Muscle layer of duodenum (tissue), 2 donors: ENCODE data around the gene BTBD8.
A peak's percentile ranks its signal among the peaks of the same experiment; 100 is the strongest.
"Not testable (repeated sequence)": the region's sequence is repeated elsewhere in the genome, so short reads cannot be mapped to it uniquely, and the experiment has no call there.

ENCODE experiments used
- H3K27ac ChIP-seq: one replicate; pipeline ENCODE4 v1.7.0; 2013; ENCODE audit warnings: mild to moderate bottlenecking, low read length
- H3K27me3 ChIP-seq: one replicate; pipeline ENCODE4 v1.7.0; 2013; ENCODE audit warnings: low read depth, mild to moderate bottlenecking, control low read depth, low read length
- H3K36me3 ChIP-seq, 2 donors: one replicate each; pipeline ENCODE4 v1.7.0; 2013; ENCODE audit warnings: low read length in 2 of 2, control low read depth in 1 of 2, mild to moderate bottlenecking in 1 of 2; ENCODE audit not compliant: insufficient read depth in 2 of 2, control insufficient read depth in 1 of 2
- H3K4me1 ChIP-seq, 2 donors: one replicate each; pipeline ENCODE4 v1.7.0; 2013; ENCODE audit warnings: low read length in 2 of 2, mild to moderate bottlenecking in 2 of 2, control low read depth in 1 of 2, moderate library complexity in 1 of 2; ENCODE audit not compliant: insufficient read depth in 2 of 2, control insufficient read depth in 1 of 2
- H3K4me3 ChIP-seq, 2 donors: one replicate each; pipeline ENCODE4 v1.7.0; 2013; ENCODE audit warnings: low read length in 2 of 2, low read depth in 1 of 2, mild to moderate bottlenecking in 1 of 2
- H3K9me3 ChIP-seq, 2 donors: one replicate each; pipeline ENCODE4 v1.7.0; 2013; ENCODE audit warnings: low read length in 2 of 2, control low read depth in 1 of 2, mild to moderate bottlenecking in 1 of 2; ENCODE audit not compliant: control insufficient read depth in 1 of 2
- donor health status: healthy.

Gene BTBD8

DNA sequence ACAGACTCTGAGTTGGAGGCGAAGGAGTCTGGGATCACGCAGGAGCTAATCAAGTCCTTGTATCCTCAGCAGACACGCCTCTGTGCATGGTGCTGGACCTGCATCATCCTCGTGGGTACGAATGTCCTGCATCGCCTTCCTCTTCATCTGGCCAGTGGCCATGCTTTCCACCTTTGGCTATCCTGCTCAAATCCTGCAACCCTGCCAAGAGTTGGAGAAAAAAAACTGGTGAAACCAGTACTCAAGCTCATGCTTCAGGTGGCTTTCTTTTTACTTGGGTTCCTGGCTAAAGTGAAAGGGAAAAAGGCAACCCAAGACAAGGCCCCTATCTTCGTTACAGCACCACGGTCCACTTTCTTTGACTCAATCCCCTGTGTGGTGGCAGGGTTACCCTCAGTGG, 13.8 kb upstream of the BTBD8 start:
- Histone ChIP-seq H3K27ac (no peak overlapping the region), H3K36me3 (no peaks in the 10 kb centered on the region), H3K9me3 (no peaks in the 10 kb centered on the region), H3K4me1 (no peaks in the 10 kb centered on the region), H3K4me3 (no peak overlapping the region), H3K27me3 (no peaks in the 10 kb centered on the region)

DNA sequence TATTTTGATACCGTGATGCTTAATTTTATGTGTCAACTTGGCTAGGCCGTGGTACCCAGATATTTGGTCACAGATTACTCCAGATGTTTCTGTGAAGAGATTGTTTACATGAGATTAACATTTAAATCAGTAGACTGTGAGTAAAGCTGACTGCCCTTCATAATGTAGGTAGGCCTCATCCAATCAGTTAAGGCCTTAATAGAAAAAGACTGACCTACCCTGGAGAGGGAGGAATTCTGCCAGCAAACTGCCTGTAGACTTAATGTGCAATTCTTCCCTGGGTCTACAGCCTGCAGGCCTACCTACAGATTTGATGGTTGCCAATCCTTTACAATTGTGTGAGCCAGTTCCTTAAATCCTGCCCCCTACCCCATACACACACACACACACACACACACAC, 9.3 kb upstream of the BTBD8 start:
- no peaks in the 10 kb centered on the region for H3K9me3 ChIP-seq

DNA sequence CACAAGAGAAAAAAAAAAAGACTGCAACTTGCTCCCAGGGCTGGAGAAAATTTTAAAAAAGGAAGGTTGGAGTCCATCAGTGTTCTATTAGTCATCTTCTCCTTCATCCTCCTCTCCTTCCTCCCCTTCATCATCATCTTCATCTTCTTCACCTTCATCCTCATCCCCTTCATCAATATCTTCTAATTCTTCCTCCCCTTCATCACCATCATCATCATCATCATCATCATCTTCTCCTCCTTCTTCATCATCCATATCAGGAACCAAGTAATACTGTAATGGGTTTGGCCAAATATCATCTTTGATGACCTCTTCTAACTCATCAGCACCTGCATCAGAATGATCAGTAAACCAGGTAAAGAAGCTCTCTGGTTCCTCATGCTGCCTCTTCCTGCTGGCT, 5.7 kb upstream of the BTBD8 start:
- not testable (repeated sequence) for H3K4me3 ChIP-seq, H3K4me1 ChIP-seq, H3K36me3 ChIP-seq, H3K27me3 ChIP-seq, H3K9me3 ChIP-seq, H3K27ac ChIP-seq

More for the DNA sequence above, 9.3 kb upstream of the BTBD8 start:
- Histone ChIP-seq H3K36me3 (no peaks in the 10 kb centered on the region), H3K4me1 (no peaks in the 10 kb centered on the region), H3K4me3 (no peak overlapping the region), H3K27ac (no peak overlapping the region), H3K27me3 (no peaks in the 10 kb centered on the region)

DNA sequence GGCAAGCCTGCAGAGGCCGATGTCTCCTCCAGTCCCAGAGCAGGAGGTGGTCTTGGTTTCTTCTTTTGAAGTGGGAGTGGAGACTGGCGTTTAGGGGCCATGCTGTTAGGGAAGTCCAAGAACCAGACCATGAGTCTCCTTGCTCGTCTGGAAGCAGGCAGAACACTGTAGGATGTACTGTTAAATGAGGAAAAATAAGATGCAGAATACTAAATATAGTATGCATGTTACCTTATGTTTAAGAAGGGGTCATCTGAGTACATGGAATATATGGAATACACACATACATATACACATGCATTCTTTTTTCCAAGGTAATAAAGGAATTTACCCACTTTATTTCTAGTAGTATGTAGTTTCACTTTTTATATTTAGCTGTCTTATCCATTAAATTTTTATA, 4.8 kb upstream of the BTBD8 start, which contains the start of gene SETSIP:
Gene SETSIP (minus strand): TSS at position 101 of the 400 bp plus-strand sequence. CDS start 0 bp downstream, at position 101.
- Histone ChIP-seq H3K4me3 (no peak within 1 kb of the TSS), H3K27ac (no peak within 1 kb of the TSS), H3K36me3 (no peaks in the 10 kb centered on the region), H3K27me3 (no peaks in the 10 kb centered on the region), H3K4me1 (no peaks in the 10 kb centered on the region), H3K9me3 (no peaks in the 10 kb centered on the region)

DNA sequence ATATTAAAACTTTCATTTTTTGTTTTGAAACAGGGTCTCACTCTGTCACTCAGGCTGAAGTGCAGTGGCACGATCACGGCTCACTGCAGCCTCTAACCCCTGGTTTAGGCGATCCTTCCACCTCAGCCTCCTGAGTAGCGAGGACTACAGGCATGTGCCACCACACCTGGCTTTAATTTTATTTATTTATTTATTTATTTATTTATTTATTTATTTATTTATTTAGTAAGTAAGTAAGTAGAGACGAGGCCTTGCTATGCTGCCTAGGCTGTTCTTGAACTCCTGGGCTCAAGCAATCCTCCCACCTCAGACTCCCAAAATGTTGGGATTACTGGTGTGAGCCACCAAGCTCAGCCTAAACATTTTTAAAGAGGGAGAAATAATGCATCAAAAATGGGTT, 3.8 kb upstream of the BTBD8 start:
- Histone ChIP-seq H3K4me3 (no peak overlapping the region), H3K27me3 (no peaks in the 10 kb centered on the region), H3K27ac (no peak overlapping the region), H3K9me3 (no peaks in the 10 kb centered on the region), H3K36me3 (no peaks in the 10 kb centered on the region), H3K4me1 (peaks cover 0 to 4% of the 10 kb centered on the region in 2 donors)

DNA sequence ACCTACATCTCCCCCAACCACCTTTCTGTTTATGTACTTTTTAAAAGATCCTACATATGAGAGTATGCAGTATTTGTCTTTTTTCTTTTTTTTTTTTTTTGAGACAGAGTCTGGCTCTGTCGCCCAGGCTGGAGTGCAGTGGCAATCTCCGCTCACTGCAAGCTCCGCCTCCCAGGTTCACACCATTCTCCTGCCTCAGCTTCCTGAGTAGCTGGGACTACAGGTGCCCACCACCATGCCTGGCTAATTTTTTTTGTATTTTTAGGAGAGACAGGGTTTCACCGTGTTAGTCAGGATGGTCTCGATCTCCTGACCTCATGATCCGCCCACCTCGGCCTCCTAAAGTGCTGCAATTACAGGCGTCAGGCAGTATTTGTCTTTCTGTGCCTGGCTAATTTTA, 2.1 kb upstream of the BTBD8 start:
- H3K4me3 ChIP-seq, H3K27me3 ChIP-seq, H3K9me3 ChIP-seq, H3K27ac ChIP-seq, H3K4me1 ChIP-seq, H3K36me3 ChIP-seq: not testable (repeated sequence)

DNA sequence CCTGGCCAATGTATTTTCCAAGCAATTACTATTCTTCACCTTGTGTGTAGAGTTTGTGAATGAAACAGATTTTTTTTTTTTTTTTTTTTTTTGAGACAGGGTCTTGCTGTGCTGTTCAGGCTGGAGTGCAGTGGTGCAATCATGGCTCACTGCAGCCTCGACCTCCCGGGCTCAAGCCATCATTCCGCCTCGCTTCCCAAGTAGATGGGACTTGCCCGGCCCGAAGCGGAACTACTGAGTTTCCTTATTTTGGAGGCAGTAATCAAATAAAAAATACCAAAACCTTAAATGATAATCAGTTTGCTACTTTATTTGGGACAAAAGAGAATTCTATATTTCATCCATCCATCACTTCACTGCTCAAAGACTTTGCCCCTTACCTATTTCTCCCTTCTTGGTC, 704 bp upstream of the BTBD8 start:
- H3K9me3 ChIP-seq: peaks cover 0 to 3% of the 10 kb centered on the region in 2 donors
- no peak overlapping the region for H3K27ac ChIP-seq
- H3K4me1 ChIP-seq: peaks cover 0 to 4% of the 10 kb centered on the region in 2 donors
- H3K4me3 ChIP-seq: peak overlapping the region; percentile 88 to 95
- no peaks in the 10 kb centered on the region for H3K27me3 ChIP-seq
- H3K36me3 ChIP-seq: peaks cover 0 to 3% of the 10 kb centered on the region in 2 donors

DNA sequence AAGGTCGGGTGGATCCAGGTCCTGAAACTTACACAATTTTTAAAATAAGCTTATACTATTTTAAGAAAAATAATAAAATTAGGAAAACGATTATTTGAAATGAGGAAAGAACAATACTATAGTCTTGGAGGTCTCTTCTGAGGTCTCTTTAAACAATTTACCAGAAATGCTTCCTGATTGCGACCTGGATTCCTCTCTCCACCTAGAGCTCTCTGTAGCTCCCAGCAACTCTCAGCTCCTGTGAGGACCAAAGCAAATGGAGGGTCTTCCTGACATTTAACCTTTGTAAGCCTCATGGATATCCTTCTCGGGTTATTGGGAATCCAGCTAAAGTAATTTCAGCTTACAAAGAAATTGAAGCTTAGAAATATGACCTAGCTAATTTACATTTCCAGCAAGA, 886 bp downstream of the BTBD8 start:
- peak overlapping the region; percentile 88 to 95 for H3K4me3 ChIP-seq
- H3K27me3 ChIP-seq: no peaks in the 10 kb centered on the region
- H3K4me1 ChIP-seq: peaks cover 0 to 4% of the 10 kb centered on the region in 2 donors
- H3K36me3 ChIP-seq: peaks cover 0 to 14% of the 10 kb centered on the region in 2 donors
- H3K27ac ChIP-seq: peak overlapping the region; percentile 71
- H3K9me3 ChIP-seq: peaks cover 0 to 18% of the 10 kb centered on the region in 2 donors

DNA sequence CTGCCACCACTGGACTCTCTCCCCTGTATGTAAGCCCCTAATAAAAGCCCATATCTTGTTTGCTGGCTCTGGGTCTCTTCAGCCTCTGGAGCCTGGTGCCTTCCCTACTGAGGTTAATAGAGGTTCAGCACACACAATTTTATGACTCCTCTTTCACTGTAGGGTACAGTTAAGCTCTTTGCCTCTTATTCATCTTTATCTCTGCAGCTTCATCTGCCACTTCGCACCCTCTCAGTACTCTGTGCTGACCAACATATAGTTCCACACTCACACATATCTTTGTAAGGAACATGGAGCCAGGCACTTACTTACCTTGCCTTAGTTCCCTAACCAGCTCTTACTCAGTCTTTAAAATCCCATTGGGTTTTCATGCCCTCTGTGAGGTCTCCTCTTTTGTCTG, 4.5 kb downstream of the BTBD8 start:
- peaks cover 0 to 17% of the 10 kb centered on the region in 2 donors for H3K36me3 ChIP-seq
- H3K27me3 ChIP-seq: no peaks in the 10 kb centered on the region
- H3K4me1 ChIP-seq: peaks cover 0 to 4% of the 10 kb centered on the region in 2 donors
- no peak overlapping the region for H3K4me3 ChIP-seq
- H3K27ac ChIP-seq: no peak overlapping the region
- peaks cover 5 to 21% of the 10 kb centered on the region in 2 donors for H3K9me3 ChIP-seq

DNA sequence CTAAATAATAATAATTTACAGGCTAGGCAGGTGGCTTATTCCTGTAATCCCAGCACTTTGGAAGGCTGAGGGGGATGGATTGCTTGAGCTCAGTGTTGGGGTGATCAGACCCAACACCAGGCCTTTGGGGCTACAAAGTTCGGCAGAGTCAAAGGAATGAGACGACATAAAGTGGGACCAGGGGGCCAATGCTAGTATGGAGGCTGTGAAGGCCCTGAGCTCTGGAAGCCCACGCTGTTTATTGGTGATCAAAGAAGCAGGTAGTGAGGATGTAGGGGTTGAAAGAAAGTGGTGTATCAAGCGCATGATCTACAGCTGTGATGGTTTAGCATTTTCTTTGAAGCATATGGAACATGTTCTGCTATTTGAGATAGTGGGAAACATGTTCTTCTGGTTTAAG, 5.6 kb downstream of the BTBD8 start:
- H3K27me3 ChIP-seq: no peaks in the 10 kb centered on the region
- H3K4me3 ChIP-seq: peak overlapping the region in 1 of 2 donors; percentile 17
- peaks cover 5 to 21% of the 10 kb centered on the region in 2 donors for H3K9me3 ChIP-seq
- no peak overlapping the region for H3K27ac ChIP-seq
- peaks cover 0 to 4% of the 10 kb centered on the region in 2 donors for H3K4me1 ChIP-seq
- peaks cover 0 to 17% of the 10 kb centered on the region in 2 donors for H3K36me3 ChIP-seq

DNA sequence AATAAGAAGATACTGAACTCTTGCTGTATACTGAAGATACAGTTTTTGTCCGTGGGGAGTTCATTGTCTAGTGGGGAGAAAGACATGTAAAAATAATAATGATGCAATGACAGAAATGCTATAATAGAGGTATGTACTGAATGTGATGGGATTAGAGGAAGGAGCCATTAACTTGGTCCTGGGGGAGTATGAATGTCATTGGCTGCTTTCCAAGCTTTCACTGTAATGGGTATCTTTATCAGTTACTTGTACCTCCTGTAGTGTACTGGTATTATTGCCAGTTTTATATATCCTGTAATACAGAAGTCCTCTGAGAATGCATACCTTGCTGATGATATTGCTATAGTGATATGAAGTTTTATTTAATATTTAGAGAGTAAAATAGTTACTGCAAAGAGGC, 7.4 kb downstream of the BTBD8 start:
- no peak overlapping the region for H3K4me3 ChIP-seq
- H3K4me1 ChIP-seq: no peaks in the 10 kb centered on the region
- H3K27me3 ChIP-seq: no peaks in the 10 kb centered on the region
- peaks cover 0 to 17% of the 10 kb centered on the region in 2 donors for H3K36me3 ChIP-seq
- peaks cover 5 to 21% of the 10 kb centered on the region in 2 donors for H3K9me3 ChIP-seq
- H3K27ac ChIP-seq: no peak overlapping the region

DNA sequence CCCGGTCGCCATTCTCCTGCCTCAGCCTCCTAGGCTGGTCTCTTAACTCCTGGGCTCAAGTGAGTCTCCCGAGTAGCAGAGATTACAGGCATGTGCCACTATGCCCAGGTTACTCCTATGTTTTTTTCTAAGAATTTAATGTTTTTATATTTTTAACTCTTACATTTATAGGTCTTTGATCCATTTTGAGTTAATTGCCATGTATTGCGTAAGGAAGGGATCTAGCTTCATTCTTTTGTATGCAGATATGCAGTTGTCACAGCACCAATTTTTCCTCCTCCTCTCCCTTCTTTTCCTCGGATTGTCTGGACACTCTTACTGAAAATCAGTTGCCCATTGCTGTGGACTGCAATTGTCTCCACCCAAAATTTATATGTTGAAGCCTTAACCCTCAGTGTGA, 11.5 kb downstream of the BTBD8 start:
- Histone ChIP-seq H3K27me3 (no peaks in the 10 kb centered on the region), H3K4me1 (no peaks in the 10 kb centered on the region), H3K36me3 (peaks cover 0 to 3% of the 10 kb centered on the region in 2 donors), H3K4me3 (no peak overlapping the region), H3K27ac (no peak overlapping the region), H3K9me3 (peaks cover 0 to 1% of the 10 kb centered on the region in 2 donors)
